GM18873 (cell line): ENCODE data around the gene UTF1.
"Not testable (repeated sequence)": the region's sequence is repeated elsewhere in the genome, so short reads cannot be mapped to it uniquely, and the experiment has no call there.

Experiments
- ATAC-seq: cut with Tn5 transposase; IDR thresholded peaks from one replicate; pipeline ENCODE4 v1.9.1; 2021; ENCODE audit warnings: mild to moderate bottlenecking, moderate library complexity, moderate number of reproducible peaks; ENCODE audit not compliant: unreplicated experiment, low FRiP score

UTF1 gene

DNA sequence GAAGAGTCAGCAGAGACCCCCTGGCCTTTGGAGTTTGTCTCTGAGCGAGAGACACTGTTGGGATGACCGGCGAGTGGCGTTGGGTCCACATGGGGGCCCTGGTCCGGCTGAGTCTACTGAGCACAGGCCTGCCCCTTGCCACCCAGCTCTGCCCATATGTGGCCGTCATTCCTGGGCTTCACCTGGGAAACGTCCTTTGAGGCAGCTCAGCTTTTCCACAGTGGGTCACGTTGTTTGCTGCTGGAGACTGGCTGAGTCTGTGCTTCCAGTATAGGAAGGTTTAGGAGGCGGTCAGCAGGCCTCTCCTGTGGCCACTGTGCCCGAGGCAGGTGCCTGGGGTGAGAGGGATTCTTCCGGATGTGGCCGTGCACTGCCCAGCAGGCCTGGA is 29.6 kb downstream of the UTF1 start:
- ATAC-seq, result no peak

DNA sequence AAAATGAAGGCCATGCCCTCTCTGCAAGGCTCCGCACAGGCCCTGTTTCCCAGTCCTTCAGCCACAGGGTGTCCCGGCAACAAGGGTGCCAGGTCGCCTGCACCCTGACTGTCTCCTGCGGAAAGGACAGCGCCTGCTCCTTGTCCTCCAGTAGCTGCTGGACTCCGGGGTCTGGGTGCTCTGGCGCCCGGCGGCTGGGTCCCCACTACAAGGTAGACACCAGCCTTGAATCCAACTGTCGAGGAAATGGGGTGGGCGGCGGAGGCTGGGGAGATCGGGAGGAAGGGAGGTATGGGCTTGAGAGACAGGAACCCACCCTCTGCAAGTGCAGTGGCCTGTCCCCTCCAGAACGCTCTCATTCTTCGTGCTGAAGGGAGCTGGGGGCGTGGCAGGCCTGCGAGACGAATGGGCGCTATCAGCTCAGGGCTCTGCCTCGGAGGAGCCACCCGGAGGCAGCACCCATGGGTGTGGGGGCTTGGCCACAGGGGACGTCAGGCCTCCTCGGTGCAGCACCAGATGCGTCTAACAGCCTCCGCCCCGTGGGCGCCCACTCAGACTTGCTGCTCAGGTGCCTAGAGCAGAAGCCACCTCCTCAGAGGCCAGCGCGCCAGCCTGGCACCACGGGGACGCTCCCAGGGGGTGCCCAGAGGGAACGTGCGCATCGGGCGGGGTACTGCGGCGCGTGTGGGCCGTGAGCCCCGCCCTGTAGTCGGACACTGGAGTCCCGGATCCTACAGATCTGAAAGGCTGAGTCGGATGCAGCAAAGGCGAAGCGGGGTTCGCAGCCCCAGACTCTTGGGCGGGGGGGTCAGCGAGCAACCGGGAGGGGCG is 31.1 kb downstream of the UTF1 start:
- ATAC-seq, result peak; percentile 37

DNA sequence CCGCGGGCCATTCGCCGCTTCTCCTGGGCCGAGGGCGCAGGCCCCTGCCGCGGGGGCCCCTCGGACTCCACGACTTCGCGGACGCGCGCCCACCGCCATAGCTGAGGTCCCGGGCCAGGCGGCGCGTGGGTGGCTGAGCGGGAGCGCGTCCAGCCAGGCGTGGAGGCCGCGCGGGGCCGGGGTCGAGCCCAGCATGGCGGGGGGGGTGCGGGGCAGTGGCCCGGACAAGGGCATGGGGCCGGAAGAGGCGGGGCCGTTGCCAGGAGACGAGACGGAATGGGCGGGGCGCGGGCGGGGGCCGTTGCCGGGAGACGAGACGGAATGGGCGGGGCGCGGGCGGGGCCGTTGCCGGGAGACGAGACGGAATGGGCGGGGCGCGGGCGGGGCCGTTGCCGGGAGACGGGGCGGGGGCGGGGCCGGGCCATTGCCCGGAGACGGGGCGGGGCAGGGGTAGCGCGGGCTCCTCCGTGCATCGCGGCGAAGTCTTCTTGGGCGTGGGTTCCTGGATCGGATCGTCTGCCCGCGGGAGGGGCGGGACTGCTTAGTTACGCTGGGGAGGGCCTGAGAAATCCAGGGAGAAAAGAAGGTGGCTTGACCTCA is 31.8 kb downstream of the UTF1 start:
- peak; percentile 27 for ATAC-seq

DNA sequence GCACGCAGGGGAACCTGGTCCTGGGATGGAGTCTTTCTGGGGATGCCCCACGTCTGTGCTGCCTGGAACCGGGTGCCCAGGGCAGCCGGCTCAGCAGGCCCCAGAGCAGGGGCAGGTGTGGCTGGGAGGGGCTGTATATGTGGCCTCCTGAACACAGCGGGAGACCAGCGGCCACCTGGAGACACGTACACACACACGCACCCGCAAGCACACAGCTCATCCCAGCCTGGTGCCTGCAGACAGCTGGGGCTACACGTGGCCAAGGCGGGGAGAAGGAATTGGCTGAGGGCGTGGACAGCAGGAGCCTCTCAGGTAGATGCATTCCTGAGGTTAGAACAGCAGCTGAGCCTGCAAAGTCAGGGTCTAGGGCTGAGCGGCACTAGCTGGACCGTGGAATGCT is 32.7 kb downstream of the UTF1 start:
- ATAC-seq, result no peak

DNA sequence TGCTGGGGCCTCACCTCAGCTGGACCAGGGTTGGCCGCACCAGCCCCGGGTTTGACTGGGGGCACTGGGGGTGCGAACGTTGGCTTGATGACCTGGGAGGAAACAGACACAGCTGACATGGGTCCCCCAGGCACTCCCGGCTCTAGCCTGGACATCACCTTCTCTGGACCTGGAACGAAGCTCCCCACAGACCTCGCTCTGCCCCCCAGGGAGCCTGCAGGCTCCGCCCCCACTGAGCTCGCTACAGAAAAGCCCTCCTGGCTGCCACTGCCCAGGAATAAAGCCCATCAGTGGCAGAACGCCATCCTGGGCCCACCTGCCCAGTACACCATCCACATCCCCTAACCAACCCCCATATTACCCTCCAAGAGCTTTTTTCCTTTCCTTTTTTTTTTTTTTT is 33.7 kb downstream of the UTF1 start:
- ATAC-seq, result no peak

DNA sequence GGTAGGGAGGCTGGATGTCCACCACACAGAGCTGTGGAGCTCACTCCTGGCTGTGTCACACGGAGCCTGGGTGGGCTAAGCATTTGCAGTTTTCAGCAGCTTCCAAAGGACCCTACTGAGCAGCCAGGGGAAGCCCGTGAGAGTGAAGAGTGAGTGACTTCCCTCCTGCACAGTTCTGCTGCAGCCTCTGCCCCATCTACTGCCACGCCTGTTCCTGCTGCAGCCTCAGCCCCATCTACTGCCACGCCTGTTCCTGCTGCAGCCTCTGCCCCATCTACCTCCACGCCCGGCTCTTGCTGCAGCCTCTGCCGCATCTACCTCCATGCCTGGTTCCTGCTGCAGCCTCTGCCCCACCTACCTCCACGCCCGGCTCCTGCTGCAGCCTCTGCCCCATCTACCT is 34.4 kb downstream of the UTF1 start:
- no peak for ATAC-seq

DNA sequence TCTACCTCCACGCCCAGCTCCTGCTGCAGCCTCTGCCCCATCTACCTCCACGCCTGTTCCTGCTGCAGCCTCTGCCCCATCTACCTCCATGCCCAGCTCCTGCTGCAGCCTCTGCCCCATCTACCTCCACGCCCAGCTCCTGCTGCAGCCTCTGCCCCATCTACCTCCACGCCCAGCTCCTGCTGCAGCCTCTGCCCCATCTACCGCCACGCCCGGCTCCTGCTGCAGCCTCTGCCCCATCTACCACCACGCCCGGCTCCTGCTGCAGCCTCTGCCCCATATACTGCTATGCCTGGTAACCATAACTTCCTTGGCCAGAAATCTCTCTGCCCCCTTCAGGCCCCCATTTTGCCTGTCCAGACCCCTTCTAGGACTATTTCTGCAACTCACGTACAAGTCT is 35.0 kb downstream of the UTF1 start:
- not testable (repeated sequence) for ATAC-seq

DNA sequence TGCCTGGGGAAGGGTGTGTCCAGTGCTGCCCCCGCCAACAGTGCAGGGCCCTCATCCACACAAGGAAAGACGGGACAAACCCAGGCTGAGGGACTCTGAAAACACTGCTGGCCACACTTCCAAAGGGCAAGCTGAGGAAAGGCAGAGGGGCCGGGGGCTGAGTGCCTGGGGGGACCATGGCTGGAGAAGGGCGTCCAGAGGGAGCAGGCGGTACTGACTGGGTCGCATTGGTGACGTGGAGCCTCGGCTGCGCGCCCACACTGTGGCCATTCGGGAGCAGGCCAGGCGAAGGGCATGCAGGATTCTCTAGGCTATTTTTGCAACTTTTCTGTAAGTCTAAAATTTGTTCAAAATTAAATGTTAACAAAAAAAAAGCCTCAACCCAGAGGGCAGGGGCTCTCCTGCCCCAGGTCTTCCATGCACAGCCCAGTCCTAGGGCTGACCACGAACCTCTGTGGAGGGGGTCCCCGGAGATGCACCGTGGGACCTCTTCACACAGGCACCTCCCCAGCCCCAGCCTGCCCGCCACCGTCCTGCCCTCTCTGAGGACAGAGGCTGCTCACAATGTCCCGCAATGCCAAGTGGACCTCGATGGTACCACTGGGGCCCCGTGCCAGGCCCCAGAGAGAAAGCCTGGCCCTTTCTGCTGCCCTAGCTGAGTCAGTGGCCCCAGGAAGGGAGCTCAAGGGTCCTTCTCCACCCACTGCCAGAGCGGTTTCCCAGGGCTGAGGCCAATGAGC is 36.2 kb downstream of the UTF1 start:
- ATAC-seq, result no peak

DNA sequence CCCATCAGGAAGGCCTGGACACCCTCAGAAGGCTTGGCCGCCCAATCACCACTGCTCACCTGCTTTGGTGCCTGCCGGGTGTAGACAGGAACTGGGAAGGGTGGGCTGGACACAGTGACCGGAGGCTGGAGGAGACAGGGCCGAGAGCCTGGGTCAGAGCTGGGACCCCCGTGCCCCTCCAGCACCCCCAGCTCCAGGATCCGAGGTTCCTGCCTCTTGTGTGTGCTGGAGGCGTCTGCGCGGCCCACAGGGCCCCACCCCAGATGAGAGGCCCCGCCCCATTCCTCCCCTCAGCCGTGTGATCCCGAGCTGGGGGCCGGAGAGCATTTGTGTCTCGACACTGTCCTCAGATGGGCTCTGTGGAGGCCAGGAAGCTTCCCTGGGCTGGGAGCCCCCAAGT is 37.3 kb downstream of the UTF1 start:
- ATAC-seq, result no peak

DNA sequence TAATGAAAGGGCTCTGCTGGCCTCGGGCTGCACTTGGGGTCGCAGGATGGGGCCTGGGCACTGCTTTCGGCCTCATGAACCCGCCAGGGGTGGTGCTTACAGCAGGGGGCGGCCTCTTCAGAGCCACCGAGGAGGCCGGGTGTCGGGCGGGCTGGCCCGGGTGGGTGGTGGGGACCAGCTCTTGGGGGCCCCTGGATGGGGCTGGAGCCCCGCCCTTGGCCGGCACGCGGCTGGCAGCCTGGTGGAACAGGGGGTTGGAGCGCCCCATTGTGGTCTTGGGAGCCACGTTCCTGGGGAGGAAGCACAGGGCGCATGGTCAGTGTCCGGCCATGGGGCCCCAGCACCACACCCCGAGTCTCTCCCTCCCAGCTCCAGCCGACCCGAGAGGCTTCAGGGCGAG is 37.8 kb downstream of the UTF1 start:
- no peak for ATAC-seq

DNA sequence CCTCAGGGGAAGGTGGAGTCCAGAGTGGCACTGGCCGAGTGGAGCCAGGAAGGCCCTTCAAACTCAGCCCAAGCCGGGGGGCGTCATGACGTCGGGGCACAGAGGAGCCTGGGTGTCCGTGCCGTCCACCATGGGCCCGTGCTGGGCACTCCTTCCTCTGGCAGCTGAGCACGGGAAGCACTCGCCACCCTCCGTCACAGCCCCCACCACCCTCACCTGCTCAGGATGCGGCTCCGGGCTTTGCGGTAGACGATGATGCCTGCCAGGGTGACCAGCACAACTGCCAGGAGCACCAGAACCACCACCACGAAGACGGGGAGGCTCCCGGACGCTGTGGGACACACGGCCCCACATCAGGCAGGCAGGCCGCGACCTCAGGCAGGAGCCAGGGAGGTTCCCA is 38.5 kb downstream of the UTF1 start:
- ATAC-seq, result no peak

DNA sequence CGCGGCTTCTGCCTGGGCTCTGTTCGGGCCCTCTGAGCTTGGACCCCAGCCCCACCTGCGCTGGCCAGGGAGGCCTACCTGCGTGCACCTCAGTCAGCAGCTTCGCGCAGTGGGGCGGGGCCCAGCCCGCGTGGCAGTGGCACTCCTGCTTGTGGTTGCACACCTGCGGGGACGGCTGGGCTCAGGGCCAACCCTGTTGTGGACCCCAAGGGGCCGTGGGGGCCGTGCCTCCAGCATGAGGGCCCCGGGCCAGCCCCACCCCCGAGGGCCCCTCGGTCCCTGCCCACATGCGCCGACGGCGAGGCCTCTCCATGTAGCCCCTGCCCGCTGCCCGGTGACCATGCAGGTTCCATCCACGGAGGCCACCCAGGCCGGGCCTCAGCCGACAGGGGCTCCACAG is 39.4 kb downstream of the UTF1 start:
- ATAC-seq, result no peak

DNA sequence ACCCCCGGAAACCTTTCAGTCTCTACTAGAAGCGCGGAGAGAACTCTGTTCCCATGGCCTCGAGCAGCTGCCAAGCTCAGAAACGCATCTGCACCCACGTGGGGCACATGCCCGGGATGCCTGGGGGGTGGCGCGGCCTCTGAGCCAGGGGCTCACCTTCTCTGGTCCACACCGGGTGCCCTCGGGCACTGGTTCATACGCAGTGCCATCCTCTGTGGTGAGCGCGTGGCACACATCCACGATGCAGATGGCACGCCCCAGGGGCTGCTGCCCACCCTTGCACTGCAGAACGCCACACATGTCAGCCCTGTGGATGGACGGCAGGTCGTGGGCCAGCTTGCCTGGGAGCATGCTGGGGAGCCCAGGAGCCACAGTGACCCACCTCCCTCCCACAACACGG is 40.2 kb downstream of the UTF1 start:
- ATAC-seq, result no peak

DNA sequence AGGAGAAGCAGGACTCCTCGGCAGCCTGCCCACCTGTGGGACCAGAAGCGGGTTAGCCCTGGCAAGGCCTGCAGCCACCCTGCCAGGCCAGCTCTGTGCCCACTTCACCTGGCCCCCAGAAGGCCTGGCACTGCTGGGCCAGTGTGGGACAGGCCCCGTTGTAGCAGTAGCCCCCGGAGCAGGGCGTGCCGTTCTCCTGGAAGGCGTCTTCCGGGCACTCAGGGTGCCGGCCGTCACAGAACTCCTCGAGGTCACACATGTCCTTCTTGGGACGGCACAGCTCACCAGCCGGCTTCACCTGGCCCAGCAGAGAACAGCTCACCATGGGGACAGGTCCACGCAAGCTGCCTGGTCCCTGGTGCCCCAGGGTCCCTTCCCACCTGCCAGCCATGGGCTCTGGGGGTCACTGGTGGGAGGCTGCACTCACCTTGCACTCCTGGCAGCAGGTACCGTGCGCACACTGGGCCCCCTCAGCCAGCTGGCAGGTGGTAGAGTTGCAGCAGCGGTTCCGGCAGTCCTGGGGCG is 40.8 kb downstream of the UTF1 start:
- ATAC-seq, result no peak

DNA sequence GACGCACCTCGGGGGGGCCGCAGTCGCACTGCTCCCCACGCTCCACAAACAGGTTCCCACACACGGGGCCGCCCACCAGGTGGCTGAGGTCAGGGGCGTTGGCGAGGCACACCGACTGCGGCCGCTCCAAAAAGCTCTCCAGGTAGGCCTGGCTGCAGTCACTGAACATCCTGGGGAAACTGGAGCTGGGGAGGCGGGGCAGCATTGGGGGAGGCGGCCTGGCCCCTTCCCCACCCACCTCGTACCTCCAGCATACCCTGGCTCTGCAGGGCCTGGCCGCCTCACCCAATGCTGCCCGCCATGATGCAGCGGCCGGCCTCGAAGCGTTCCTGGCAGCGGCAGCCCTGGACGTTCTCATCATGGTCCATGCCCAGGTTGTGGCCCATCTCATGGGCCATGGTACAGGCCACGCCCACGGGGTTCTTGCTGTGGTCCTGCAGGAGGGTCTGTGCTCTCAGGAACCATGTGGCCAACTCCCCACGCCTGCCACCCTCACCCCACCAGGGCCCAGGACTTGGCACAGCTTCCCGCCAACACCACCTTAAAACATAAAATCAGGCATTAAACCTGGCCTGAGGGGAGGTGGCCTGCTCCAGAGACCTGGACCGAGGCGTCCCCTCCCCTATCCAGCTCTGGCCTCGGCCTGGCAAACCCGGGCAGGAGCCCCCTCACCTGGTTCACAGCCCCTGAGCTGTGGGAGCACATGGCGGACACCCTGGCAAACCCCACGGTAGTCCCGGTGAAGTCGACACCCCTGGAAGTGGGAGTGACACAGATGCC is 41.7 kb downstream of the UTF1 start:
- no peak for ATAC-seq

DNA sequence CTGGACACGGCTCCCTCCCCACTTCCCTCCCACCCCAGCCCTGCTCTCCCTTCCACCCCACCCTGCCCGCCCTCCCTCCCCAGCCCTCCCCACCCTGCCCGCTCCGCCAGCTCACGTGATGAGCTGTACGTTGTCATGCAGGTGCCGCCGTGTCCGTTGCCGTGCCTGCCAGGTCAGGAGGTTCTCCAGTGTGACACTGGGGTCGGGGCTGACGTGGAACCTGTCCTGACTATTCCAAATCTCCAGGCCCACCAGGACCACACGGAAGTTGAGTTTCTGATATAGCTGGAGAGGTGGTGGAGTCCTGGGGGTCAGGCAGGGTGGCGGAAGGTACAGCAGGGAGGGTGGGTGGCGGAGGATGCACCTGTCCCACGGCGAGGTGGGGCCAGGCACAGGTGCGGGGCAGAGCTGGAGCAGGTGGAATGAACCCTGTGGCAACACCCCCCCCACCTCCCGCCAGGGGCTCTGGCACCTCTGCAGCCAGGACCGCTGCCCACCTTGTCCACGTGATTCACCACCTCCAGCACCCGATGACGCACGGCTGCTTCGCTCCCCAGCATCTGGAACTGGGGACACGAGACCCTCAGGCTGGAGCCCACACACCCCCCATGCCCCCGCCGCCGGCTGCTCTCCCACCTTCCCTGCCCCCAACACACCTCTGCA is 42.4 kb downstream of the UTF1 start:
- ATAC-seq, result no peak

DNA sequence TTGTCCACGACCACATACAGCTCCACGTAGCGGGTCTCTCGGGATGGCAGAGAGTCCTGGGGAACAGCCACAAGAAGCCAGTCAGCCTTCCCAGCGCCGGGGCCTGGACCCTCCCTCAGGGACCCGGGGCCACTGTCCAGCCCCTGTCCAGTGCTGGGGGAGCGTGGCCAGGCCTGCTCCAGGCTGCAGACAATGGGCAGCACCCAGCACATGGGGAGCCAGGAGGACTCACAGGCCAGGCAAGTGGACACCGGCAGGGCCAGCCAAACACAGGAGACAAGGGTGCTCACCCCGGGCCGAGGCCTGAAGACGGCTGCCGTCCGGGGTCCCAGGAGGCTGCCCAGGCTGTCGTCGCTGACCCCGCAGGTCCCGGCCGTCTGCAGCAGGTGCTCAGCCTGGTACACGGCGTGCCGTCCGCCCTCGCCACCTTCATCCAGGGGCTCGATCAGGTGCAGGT is 43.0 kb downstream of the UTF1 start:
- ATAC-seq, result no peak

DNA sequence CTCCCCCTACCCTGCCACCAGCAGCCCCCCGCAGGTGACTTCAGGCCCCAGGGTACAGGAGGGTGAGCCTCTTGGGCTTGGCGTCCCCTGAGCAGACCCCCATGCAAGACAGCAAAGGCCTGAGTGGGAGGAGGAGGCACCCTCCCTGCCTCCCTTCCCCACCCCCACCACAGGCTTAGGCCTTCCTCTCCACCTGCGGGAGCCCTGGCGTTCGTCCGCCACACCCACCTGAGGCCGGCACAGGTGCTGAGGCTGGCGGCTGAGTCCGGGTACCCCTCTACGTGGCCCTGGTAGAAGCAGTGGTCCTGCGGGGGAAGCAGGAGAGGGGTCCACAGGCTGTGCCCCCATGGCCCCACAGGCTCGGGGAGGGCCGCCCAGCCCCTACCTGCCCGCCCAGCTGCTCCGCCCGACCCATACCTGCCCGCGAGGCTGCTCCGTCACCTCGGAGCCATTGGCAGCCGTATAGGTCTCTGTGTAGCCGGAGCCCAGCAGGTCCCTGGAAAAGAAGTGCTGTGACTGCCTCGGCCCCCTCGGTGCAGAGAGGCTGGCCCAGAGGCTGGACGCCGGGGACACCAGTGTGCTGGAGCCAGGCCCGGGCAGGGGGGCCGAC is 43.6 kb downstream of the UTF1 start:
- ATAC-seq, result no peak
